Hematopoietic multipotent progenitor cell treated with erythropoietin and hydrocortisone succinate and interleukin-3 and kit ligand, for 8 days (in vitro differentiated cells): ENCODE measurements around the gene TSEN54.

Source experiments
- DNase-seq: peaks from one replicate; pipeline ENCODE4 v3.0.0-alpha.2; 2015

Gene TSEN54

DNA sequence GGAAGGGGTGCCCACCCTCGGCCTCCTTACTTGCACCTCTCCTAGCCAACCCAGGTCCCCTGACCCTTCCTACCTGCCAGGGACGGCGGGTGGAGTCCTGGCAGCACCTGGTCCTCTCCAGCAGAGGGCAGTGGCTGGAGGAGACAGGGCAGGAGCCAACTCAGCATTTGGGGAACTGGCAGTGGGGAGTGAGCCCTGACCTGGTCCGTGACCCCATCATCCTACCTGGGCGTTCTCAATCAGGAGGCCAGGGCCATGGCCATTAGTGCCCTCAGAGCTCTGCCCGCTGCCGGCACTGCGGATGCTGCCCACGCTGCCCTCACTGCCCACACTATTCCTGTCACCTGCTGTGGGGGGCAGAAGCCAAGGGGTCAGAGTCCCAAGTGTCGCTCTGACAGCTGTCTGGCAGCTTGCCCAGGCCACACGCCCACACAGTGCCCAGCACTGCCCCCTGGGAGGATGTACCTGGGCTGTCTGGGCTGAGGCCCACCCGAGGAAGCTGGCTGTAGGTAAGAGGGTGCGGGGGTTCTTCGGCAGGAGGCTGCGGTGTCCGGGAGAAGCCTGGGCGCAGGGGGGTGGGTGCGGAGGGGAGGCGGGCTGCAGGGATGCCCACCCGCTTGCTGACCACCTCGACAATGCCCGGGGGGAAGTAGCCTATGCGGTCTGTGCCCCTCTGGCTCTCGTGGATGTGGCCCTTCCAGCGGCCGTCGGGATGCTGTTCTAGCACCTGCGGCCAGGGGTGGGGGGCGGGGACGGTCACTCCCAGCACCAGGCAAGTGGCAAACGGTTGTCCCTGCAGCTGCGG is 11.8 kb upstream of the TSEN54 start:
- DNase-seq: peak; percentile 47

DNA sequence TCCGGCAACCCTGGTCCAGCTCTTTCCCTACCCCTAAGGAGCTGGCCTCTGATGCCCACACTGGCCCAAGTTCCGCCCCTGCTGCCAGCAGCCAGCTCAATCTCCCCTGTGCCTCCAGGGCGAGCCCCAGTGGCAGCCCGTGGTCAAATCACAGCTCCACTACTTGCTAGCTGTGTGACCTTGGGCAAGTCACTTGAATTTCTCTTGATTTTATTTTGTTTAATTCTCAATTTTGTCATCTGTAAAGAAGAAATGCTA is 11.2 kb upstream of the TSEN54 start:
- no peak for DNase-seq

DNA sequence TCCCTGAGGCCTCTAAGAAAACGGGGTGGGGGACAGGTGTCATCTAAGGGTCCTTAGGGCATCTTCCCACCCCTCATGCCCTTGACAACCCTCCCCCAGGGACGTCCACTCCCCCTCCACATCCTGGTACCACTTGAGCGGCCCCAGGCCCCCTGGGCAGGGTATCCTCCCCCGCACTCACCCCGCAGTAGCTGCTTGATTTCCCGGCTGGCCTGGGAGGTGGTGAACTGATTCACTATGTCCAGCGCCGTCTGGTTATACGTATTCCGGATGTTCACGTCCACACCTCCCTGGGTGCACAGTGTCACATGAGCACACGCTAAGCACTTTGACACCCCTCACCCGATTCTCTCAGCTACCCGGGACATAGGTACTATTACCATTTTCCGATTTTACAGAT is 10.7 kb upstream of the TSEN54 start:
- no peak for DNase-seq

DNA sequence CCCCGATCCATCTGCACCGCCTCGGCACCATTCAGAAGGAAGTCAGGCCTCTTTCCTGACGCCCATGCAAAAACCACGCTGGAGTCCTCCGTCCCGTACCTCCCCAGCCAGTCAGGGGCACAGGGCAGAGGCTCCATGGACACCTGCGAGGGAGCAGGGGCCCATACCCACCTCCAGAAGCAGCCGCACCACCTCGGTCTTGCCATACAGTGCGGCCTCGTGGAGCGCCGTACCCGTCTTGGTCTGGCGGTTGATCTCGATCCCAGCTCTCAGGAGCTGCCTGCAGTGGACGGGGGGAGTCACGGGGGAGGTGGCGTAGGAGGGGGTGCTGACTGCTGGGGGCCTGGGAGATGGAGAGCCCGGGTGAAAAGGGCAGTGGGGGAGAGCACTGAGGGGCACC is 10.2 kb upstream of the TSEN54 start:
- no peak for DNase-seq

DNA sequence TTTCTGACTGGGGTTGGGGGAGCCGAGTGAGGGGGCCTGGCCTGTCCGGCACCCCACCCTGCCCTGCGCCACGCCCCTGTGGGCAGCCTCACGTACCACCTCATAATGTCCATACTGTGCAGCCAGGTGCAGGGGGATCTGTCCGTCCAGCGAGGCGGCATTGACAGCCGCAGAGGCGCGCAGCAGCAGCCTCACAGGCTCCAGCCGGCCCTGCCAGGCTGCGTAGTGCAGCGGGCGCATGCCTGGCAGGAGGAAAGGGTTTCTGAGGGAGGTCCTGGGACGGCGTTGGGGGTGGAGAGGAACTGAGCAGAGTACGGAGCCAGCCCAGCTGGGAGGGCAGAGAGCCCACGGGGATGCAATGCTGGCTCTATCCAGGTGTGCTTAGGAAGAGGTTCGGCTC is 9.4 kb upstream of the TSEN54 start:
- no peak for DNase-seq

DNA sequence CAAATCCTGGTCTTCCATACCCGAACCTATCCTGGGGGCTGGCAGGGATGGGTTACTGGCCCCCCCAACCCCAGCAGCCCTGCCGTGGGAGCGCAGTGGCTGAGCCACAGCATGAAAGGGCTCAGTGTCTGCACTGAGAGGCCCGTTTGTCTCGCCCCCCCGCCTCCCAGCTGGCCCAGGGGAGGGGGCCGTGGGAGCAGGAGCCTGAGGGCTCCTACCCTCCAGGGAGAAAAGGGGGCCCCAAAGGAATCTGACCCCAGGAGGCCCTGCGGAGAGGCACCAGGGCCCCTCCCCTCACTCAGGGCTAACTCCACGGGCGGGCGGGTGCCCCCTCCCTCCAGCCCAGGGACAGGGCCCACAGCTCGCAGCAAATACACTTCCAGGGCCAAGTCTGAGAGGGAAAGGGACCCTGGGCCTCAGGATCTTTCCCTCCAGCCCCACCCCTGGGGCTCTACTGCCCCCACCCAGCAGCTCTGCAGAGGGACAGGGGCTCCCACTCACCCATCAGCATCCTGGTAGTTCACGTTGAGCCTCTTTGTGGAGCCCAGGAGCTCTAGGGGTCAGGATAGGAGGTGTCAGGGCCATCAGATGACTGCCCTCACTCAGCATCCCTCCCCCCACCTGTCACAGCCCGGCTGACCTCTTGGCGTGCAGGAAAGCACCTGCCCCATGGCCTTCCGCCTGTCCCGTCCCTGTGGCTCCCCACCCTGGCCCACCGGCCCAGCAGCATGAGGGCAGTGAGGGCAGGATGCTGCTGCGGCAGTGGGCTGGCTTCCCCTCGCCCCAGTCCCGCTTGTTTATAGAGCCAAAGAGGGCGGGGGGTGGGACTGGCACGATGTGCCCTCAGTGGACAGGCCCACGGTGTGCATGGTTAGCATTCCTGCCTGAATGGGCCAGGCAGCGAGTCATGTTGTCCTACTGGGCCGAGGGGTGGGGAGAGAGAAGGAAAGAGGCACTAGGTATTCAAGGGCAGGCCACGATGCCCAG is 8.3 kb upstream of the TSEN54 start:
- no peak for DNase-seq

DNA sequence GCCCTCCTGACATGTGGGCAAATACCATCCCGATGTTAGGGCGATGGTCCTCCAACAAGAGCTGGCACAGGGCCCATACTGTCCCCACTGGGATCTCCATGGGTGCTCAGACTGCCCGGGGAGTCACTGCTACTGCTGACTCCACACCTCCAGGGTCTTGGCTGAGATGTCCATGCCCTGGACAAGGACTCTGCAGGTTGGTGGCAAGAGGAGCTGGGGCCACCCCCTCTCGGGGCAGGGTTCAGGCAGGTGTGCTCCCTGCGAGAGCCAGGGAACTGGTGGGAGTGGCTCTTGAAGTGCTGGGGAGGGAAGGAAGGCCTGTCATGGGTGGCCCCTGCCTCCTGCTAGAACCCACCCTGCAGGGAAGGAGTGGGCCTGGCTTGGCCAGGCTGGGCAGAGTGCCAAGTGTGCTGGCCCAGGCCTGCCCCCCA is 7.4 kb upstream of the TSEN54 start:
- DNase-seq: no peak

DNA sequence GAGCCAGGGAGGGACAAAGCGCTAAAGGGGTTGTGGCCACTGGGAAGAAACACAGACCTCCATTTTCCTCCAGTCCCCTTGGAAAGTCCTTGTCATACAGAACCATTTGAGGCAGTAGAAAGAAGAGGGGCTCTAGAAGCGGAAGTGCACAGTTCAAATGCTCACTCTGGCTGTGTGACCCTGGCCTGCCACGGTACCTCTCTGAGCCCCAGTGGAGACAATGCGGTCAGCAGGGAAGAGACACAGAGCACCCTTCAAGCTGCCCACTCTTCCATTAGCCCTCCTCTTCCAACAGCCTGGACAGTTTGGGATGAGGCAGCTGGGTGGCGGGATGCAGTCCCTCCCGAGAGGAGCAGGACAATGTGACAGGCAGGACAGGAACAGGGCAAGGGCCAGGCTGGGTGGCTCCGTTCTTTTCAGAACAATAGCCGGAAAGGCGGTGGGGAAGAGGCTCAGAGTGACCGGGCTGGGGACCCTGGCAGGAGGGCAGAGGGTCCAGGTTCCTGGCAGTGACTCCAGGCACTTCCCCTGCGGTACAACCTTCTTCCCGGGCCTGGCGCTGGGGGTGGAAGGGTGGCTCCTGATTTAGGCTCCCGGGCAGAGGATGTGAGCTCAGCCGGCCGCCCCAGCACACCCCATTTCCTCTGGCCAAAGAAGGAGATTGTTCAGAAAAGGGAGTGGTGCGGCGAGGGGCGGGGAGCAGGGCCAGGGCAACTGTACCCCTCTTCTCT is 6.6 kb upstream of the TSEN54 start:
- DNase-seq: no peak

DNA sequence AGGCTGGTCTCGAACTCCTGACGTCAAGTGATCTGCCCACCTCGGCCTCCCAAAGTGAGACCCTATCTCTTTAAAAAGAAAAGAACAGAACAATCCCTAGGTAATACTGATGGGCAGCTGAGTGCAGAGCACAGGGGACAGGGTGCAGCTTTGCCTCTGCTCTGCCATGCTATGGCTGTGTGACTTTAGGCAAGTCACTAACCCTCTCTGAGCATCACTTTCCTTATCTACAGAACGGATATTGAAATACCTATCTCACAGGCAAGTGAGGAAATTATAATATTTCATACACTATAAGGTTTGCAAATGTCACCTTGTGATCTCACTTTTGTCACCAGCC is 5.1 kb upstream of the TSEN54 start:
- no peak for DNase-seq

DNA sequence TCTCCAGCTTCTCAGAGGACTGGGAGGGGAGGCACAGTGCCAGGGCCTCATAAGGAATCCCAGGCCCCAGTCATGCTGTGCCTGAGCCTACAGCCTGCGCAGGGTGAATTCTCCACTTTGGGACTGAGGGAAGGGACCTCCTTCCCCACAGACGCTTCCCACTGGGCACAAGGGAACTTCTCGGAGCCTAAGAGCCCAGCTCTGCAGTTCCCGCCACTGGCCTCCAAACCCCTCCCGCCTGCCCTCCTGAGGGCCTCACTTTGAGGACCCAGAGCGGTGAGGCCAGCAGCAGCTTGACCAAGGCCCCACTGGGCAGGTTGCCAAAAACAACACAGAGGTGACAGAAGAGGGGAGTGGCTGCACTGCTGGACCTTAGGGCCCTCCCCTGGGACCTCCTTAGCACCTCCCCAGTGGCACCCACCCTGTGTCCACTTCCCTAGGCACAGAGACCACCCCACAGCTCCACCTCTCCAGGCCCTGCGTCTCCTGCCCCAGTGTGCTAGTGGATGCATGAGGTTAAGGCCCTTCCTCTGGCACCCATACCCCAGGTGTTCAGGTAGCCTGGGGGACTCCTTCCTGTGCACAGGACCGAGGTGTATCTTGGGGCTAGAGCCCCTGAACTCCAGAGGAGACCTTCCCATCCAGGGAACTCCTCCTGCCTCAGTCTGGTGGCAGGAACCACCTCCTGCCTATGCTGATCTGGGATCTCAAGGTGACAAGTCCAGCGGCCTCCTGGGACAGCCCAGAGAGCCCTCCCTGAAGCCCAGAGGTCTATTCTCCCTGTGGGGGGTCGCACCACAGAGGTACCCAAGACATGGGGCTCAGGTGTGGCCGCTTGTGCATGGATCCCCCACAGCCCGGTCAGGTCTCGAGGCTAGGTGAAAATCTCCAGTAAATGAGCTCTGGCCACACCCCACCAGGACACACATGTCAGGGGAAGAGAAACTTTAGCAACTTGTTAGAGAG is 4.4 kb upstream of the TSEN54 start:
- no peak for DNase-seq

DNA sequence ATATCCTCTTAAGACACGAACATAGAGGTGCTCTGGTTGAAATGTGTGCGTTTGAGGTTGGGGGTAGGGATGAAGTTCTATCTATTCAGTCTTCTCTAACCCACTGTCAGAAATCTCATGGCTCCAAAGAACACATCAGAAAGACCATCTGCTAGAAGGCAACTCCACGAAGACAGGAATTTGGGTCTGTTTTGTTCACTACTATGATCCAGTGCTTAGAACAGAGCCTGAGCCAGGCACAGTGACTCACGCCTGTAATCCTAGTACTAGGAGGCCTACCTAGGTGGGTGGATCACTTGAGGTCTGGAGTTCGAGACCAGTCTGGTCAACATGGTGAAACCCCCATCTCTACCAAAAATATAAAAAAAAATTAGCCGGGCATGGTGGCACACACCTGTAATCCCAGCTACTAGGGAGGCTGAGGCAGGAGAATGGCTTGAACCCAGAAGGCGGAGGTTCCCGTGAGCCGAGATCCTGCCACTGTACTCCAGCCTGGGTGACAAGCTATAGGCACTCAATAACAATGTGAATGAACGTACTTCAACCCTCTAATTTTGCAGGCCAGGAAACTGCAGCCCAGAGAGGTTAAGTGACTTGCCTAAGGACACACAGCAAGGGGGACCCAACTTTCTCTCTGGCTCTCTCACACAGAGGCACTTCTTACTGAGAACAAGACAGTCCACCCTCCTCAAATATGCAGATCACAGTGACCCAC is 3.2 kb upstream of the TSEN54 start:
- no peak for DNase-seq

DNA sequence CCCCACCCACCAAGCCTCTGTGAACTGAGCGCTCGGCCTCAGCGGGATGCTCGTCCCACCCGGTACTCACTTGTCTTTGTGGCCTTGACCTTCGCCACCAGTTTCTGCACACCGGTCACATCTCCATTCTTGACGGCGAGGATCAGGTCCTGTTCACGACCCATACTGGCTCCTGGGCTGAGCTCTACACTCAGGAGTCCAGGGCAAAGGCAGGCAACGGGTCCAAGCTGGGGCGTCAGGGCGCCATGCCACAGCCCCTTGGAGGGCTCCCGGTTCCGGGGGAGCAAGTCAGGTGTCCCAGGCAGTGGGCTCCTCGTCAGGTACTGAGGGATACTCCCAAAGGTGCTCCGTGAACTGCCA is 2.7 kb upstream of the TSEN54 start:
- no peak for DNase-seq

DNA sequence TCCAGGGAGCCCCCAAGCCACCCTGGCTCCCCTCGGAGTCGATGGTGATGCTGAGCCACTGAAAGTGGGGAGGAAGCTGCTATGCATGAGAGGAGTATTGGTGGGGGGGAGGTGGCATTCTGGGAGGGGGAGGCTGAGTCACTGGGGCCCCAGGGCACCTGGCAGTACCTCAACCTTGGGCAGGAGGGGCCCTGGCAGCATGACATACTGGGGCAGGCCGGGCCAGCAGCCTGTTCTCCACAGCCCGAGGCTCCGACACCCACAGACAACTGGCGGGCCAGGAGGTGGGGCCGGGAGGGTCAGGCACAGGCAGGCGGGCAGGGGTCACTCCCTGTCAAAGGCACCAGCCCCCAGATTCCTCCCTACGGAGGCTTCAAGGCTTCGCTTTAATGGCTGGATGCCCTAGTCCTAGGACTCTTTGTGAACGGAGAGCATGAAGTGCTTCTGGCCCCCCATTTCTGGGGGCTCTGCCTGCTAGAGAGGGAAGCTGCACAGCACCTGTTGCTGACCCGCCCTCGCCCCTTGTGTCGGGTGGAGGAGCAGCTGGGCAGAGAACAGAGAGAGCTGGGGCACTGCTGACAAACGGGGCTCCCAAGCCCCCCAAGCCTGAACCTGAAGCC is 1.9 kb upstream of the TSEN54 start:
- no peak for DNase-seq

DNA sequence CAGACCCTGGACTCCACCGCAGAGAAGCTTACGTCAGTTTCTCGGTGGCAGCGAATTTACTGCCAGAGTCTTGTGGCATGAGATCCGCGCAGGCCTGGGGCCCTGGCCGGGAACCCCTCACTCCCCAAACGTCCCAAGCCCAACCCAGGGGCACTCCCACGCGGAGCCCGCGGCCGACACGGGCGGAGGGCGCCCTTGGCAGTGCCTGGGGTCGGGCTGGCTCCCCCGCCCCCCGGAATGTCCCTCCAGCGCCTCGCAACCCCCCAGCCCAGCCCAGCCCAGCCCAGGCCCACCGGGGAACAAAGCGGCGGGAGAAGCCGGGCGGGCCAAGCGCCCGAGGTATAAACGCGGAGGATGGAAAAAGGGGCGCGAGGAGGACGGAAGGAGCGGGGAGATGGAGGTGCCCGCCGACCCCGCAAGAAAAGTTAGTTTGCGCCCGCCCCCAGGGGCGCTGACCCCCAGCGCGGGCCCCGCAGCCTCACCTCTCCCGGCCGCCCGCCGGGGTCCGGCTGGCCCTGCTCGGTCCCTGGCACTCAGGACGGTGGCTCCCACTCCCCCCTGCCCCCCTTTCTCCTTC is 1.3 kb upstream of the TSEN54 start:
- DNase-seq: no peak

DNA sequence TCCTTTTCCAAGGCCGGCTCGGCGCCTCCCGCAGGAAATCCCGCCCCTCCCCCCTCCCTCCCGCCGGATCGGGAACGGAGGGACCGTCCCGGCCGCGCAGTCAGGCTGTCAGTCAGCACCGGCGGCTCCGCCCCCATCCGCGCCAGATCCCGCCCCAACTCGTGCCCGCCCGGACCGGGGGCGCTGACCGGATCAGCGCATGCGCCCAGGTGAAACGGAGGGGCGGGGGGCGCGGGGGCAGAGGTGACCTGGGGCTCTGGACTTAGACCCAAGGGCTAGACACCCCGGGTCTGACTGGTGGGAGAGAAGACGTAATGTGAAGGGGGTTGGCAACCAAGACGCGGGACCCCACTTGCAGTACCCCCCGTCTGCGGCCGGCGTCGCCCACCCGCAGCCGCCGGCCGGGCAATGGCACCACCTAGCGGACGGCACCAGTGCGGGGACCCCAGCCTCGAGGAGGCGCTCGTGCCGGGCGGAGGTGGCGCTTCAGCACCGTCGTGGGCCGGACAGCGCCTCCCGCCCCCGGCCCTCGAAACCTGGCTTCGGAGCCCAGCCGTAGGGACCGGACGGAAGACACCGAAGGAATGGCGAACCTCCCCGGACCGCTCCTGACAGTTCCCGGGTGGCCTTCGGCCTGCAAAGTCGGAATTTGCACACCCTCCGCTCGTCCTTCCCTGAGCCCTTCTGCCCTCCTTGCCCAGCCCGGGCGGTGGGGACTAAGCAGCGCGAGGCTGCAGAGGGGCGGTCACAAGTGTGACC is 653 bp upstream of the TSEN54 start, which contains the start of gene CASKIN2:
Gene CASKIN2, minus strand, starts transcription at position 42 of the 759 bp plus-strand sequence. CDS start 1,733 bp downstream, outside the sequence.
- peak; percentile 70 for DNase-seq

DNA sequence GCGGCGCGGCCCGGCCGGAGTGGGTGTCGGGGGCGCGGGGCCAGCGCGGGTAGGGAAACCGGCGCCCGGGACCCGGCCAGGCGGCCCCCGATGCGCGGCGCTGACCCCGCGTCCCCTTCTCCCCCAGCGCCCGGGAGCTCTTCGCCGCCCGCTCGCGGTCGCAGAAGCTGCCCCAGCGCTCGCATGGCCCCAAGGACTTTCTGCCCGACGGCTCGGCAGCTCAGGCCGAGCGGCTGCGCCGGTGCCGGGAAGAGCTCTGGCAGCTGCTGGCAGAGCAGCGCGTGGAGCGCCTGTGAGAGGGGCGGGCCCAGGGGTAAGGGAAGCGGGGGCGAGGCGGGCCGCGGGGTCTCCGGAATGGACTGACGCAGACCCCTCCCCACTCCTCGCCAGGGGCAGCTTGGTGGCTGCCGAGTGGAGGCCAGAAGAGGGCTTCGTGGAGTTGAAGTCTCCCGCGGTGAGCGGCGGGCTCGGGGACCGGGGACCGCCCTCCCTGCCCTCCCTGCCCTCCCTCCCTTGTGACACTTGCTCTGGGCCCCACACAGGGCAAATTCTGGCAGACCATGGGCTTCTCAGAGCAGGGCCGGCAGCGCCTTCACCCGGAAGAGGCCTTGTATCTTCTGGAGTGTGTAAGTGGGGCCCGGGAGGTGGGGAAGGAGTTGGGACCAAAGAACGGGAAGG is 430 bp downstream of the TSEN54 start:
- peak; percentile 46 for DNase-seq

DNA sequence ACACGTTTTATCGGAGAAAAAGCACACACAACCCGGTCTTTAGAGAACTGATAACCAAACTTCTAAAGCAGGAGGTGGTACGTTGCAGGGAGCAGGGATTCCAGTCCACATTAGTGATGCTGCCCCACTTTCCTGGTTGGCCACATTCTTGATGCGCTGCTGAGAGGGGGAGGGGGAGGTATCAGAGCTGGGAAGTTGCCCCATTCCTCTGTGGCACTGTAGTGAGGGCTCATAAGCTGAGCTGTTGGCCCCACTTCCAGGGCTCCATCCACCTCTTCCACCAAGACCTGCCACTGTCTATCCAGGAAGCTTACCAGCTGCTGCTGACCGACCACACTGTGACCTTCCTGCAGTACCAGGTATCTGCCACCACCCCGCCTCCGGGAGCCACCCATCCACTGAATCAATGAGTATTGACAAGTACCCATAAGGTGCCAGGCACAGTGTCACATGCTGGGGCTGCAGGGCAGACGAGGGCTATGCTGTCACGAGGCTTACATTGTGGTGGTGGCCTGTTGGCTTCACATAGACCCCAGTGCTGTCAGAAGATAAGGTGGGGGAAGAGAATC is 1.1 kb downstream of the TSEN54 start:
- no peak for DNase-seq

DNA sequence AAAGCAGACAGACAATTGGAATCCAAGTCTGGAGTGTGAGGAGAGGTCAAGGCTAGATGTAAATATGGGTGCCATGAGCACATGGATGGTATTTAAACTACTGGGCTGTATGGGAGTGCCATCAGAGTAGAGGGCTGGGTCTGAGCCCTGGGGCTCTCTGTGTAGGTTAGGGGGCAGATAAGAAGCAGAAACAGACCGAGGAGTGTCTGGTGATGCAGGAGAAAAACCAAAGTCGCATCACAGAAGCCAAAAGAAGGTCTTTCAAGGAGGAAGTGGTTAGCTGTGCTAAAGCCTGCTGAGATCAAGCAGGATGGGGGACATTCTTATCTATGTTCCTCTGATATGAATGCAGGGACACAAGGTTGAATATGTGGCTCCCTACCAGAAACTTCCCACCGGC is 1.9 kb downstream of the TSEN54 start:
- DNase-seq: peak; percentile 83

DNA sequence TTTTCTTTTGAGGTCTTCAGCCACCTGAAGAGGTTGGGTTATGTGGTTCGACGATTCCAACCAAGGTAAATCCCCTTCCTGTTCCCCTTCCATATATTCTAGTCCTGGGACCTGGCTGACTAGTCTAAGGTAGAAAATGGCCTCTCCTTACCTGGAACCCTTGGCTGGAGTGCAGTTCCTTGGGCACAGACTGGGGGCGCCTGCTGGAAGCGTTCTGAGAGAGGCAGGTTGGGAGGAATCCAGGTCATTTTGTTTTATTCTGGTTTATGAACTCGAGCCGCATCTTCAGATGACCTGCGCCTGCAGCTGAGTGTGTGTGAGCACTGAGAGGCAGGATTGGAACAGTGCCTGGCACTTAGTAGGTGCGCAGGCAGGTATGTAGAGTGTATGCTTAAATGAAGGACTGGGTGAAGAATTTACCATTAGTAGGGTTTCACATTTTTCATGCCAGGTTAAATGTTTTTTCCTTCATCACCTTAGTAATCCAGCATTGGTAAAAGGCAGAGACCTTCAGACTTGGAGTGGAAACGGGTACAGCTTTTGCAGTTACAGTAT is 2.7 kb downstream of the TSEN54 start:
- no peak for DNase-seq
